ENCODE results near the gene MSI2.

MSI2 gene

GRCh38 chr17:57569021-57569420, 312.7 kb downstream of the MSI2 start:
- no peak for DNase-seq

DNA sequence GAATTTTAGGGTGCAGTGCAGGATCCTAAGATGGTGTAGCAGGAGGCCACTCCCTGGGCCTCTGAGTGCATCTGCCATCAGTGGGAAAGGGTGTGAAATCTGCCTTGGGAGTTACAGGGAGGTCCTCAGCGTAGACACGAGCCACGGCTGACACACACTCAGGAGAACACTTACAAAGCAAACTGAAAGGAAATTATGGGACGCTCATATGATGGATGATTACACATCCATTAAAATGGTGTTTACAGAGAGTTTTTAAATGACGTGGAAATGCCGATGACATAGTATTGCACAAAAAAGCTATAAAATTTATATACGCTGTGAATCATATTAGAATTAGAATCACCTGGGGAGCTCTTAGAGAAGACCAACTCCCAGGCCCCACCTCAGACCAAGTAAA, 313.5 kb downstream of the MSI2 start:
- no peak for DNase-seq

- no peak for DNase-seq
These were observed 314.5 kb downstream of the MSI2 start for GRCh38 chr17:57570724-57571344.

GRCh38 chr17:57572062-57572461, 315.7 kb downstream of the MSI2 start:
- no peak for DNase-seq

DNA sequence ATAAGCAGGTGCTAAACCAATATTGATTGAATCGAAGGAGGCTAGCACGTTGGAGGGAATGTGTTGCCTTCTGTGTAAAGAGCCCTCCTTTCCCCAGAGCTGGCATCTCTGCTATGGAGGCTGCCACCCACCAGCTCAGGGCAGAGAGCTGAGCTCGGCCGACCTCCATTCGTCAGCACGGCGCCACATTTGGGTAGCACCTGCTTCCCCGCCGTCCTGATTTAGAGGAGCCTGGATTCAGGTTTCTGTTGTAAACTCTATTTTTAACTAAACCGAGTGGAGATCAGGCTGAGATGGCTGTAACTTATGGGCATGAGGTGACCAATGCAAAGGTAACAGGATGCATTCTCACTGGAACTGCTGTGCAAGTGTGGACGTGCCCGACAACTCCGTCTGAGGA, 316.3 kb downstream of the MSI2 start:
- no peak for DNase-seq

GRCh38 chr17:57574040-57574513, 317.8 kb downstream of the MSI2 start:
- DNase-seq = no peak

DNA sequence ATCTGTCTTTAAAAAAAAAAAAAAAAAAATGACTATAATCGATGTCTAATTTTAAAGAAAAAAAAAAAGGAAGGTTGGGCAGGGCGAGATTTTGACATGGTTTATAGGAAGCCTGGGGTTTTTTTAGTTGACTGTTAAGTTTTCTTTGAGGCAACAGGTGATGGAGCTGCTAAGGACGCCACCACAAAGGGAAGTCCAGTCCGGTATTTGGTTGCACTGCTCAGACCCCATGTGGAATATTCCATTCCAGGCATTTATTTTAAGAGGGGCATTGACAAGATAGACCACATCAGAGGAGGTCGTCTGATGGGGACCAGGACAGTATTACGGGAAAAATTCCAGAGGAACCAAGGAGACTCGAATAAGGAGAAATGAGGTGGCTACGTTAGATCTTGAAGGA, 320.4 kb downstream of the MSI2 start:
- DNase-seq = no peak

DNA sequence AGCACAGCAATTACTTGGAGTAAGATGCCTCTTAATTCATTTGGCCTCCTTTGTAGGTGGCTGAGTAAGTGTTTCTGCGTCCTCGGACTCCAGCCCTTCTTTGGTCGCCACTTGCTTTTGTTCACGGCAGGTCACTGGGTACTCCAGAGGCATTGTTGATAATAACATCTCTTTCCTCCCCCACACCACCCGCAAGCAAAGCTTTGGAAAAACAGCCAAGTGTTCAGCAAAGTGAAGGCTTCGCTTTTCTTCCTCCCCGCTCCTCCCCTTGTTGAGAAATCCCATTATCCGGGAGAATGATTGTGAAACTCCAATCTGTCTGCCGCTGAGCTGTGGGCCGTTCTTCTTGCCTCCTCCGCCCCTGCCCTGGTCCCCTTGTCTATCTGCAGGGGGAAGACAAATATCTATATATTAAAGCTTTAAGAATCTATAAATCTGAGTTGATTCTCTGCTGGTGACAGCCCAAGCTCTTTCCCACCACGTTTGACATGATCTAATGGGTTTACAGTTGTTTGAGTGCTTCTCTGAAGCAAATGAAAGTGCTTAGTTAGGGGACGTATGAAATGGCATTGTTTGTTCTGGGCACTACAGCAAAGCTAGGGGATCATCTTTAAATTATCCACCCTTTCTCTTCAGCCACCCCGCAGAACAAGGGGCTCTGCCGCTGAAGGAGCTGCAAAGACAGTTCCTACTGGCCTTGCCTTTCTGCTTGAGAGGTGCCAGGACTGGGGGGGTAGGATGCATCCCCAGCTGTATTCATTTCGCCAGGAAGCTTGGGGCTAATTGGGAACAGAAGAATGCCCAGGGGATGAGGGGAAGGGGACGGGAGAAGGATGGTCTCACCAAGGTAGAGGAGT, 321.7 kb downstream of the MSI2 start:
- no peak for DNase-seq

- DNase-seq = no peak
These were observed 322.4 kb downstream of the MSI2 start for GRCh38 chr17:57578608-57579225.

GRCh38 chr17:57579245-57579644, 322.9 kb downstream of the MSI2 start:
- DNase-seq = no peak

DNA sequence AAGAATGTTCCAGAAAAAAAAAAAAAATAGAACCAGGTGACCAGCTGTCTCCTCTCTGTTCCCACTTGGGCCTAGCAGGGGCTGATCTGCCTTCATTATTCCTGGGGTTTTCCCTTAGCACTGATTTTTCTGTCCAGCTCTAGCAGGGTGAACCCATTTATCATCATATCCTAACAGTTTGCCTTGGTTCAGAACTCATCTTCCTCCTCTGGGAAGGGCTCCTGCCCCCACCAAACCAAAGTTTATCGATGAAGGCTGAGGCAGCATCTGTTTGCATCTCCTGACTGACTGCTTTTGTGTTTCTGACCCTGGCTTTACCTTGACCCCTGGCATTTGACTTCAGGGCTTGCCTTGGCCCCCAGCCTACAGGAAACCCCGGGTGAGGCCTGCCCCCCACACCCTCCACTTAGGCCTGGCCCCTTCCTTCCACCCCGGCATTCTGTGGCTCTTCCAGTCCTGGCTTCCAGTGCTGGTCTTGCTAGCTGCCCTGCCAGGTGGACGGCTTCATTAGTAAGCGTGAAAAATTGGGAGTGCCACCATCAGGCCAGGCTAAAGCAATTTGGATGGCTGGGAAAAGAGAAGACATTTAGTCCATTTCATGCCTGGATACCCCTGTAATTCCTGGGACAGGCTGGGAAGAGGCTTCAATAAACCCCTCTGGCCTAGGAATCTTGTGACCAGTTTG, 323.9 kb downstream of the MSI2 start:
- no peak for DNase-seq

DNA sequence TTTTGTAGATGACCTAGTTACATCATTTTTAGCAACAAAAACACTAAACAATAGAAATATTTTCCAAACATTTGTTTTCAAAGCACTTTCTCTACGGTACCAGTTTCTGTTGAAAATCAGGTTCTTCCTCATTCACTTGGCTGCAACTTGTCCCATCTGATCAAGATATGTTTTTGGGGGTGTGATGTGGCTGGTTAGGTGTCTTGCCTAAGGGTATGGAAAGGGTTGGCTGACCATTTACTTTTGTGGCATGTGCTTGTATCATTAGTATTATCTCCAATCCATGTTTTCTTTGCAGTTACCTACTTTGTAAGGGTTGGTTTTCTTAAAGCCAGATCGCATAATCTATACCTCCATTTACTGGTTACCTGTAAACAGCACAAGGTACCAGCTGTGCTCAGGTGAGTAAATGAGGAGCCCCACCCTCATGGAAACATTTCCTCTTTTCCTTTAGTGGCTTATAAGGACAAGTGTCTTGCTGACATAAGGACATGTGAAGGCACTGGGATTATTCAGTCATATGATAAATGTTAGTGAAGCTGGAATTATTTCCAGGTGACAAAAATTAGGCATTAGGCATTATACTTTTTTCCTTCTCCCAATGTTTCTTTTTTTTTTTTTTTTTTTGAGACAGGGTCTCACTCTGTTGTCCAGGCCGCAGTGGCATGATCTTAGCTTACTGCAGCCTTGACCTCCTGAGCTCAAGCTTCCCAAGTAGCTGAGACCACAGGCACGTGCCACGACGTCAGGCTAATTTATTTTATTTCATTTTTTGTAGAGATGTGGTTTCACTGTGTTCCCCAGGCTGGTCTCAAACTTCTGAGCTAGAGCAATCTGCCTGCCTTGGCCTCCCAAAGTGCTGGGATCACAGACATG, 326.8 kb downstream of the MSI2 start:
- no peak for DNase-seq

GRCh38 chr17:57584050-57584551, 327.8 kb downstream of the MSI2 start:
- no peak for DNase-seq

- no peak for DNase-seq
These were observed 329.2 kb downstream of the MSI2 start for GRCh38 chr17:57585341-57586195.

GRCh38 chr17:57586196-57586740, 329.9 kb downstream of the MSI2 start:
- no peak for DNase-seq

- no peak for DNase-seq
These were observed 330.4 kb downstream of the MSI2 start for GRCh38 chr17:57586742-57587141.

DNA sequence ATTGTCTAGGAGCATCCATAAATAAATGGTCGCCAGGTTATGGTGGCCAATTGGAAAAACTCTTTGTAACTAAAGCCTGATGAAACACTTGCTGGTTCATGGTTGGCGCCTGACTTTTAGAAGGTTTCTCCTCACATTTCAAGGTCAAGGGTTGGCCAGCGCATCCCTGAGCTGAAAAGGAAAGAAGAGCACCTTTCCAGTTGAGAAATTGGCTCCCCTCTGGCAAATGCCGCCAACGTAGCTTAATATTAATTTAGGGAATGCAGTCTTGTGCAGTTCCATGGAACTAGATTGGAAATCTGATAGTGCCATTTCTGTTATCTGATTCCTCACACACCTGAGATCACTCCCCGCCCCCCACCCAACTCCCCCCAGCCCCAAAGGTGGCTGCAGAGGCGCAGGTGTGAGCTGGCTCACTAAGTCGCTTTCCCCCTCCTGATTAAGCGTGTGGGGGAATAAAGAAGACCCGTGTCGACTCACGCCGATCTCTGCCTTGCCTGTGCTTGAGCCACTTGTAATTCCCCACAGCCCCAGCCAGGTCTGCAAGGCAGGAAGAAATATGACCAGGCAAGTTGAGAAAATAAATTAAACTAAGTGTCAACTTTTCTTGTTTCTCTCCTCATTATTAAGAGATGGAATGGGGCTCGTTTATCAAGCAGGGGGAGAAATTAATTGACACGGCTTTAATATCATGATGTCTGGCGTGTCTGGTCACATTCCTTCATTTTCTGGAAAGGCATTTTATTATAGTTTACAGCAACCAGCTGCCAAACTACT, 331.1 kb downstream of the MSI2 start:
- DNase-seq = no peak

GRCh38 chr17:57588086-57588485, 331.8 kb downstream of the MSI2 start:
- no peak for DNase-seq

DNA sequence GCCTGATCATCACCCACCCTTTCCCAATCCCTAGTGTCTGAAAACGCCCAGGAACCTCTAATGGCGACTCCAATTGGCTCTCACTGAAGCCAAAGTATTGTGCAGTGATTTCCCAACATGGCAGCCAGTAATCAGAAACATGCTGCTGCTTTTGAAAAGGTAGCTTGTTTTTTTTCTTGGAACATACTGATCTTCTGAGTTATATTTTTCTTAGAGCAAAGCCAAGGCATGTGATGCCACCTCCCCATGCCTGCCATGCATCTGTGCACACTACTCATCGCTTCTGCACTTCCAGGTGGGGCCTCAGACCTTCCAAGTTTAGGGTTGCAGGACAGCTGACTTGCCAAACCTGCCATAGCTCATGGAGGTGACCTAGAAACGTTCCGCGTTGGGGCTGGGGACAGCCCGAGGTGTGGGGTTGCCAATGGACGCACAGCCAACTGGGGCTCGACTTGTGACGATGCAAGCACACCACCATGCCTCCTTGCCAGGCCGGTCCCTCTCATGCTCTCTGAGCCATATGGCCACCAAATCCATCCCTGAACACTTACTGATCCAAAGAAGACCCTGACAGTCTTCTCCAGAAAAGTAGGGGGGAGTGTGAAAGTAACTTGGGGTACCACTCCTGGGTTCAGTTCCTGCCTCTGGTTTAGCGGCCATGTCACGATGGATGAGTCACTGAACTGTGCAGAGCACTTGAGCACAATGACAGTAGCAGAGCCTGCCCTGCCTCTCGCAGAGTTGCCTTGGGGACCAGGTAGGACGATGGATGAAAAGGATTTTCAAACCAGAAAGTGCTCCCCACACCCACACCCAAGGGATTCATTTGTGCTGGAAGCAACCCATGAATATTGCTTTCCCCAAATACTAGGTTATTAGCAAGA, 333.1 kb downstream of the MSI2 start:
- no peak for DNase-seq

Measured in GOT3 (cell line).